NCI-H1417 treated with DMSO at 0.1 percent for 48 hours (cell line): ENCODE measurements around the gene KIF2C.
"Not testable (repeated sequence)": the region's sequence is repeated elsewhere in the genome, so short reads cannot be mapped to it uniquely, and the experiment has no call there.

Source experiments
- DNase-seq: peaks from one replicate; lab custom pipeline; 2025; lab: John Stamatoyannopoulos, UW

KIF2C gene

DNA sequence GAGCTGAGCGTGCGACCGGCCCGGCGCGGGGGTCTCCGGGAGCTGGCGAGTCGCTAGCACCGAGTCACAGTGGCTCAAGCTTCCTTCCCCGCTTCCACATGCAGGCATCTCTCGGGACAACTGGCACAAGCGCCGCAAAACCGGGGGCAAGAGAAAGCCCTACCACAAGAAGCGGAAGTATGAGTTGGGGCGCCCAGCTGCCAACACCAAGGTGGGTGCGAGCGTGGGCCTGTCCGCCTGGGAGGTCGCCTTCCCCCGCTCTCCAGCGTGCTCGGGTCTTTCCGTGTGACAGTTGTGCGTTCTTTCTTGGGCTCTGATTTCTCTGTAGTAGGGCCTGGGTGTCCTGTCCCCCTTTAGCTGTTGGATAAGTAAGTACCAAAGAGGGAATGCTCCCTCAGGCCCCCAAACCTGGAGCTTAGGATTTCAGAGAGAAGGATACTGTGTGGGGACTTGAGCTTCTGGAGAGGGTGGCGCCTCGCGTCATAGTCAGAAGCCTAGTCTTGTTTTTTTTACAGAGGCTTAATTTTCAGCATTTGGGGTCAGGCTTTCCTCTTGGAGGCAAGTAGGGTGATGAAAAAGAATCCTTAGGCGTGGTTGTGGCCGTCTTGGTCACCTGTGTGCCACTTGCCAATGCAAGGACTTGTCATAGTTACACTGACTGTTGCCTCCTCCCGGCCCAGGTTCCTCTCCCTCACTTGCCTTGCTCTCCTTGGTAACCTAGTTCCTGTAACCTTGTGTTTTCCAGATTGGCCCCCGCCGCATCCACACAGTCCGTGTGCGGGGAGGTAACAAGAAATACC is 36.5 kb downstream of the KIF2C start:
- DNase-seq, result no peak

DNA sequence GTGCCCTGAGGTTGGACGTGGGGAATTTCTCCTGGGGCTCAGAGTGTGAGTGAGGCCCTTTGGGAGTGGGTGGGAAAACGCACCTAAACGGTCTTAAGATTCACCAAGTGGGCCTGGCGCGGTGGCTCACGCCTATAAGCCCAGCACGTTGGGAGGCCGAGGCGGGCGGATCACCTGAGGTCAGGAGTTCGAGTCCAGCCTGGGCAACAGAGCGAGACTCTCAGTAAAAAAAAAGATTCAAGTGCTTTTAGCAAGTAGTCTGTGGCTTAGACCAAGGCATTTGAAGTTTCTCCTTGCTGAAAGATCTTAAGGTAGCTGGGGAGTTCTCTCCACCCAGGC is 37.1 kb downstream of the KIF2C start:
- DNase-seq, result no peak

DNA sequence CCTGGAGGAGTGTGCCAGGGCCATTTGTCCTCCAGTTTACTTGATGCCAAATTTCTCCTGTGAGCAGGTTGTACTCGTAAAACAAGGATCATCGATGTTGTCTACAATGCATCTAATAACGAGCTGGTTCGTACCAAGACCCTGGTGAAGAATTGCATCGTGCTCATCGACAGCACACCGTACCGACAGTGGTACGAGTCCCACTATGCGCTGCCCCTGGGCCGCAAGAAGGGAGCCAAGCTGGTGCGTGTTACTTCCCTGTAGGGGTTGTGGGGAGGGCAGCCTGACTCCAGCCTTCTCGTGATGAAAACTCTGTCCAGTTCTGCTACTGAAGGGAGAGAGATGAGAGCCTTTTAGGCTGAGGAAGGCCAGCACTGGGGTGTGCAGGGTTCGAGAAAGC is 37.9 kb downstream of the KIF2C start:
- no peak for DNase-seq

DNA sequence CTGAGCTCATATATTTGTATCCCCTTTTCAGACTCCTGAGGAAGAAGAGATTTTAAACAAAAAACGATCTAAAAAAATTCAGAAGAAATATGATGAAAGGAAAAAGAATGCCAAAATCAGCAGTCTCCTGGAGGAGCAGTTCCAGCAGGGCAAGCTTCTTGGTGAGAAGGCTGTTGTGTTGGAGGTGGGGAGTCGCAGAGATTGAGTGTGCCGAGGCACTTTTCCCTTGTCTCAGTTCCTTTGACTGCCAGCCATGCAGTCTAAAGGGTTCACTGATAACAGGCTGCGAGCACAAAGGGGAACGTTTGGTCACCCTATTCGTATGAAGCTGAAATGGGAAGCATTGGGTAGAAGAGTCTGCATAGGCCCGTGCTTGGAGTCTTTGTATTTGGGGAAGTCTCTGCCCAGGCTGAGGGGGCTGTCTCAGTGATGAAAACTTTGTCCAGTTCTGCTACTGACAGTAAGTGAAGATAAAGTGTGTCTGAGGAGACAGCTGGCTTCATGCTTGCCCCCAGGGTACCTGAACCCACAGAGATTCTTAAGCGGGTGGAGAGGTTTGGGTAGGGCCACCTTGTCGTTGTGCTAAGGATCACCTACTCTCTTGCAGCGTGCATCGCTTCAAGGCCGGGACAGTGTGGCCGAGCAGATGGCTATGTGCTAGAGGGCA is 38.5 kb downstream of the KIF2C start:
- no peak for DNase-seq

DNA sequence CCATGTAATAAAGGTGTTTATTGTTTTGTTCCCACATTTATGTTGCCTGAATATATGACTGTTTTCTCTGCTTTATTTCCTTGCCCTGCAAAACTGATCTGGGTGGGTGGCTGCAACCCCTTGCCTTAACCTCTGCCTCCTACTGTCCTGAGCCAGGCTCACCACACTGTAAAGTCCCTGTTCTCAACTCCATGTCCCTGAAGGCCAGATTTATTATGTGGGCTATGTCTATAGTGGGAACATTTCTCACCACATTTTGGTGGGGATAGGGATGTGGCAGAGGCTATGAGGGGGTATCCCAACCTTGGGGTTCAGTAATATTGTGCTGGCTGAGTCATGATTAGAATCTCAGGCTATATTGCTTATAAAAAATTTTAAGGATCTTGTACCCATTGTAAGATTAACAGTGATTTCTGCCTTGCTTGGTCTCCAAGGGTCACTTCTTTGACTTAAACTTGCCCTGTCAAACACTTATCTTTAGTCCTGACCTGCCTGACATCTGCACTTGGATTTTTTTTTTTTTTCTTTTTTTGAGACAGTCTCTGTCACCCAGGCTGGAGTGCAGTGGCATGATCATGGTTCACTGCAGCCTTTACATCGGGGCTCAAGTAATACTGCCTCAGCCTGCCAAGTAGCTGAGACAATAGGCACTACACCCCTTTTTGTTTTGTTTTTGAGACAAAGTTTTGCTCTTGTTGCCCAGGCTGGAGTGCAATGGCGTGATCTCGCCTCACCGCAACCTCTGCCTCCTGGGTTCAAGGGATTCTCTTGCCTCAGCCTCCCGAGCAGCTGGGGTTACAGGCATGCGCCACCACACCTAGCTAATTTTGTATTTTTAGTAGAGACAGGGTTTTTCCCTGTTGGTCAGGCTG is 39.3 kb downstream of the KIF2C start:
- DNase-seq, result no peak

DNA sequence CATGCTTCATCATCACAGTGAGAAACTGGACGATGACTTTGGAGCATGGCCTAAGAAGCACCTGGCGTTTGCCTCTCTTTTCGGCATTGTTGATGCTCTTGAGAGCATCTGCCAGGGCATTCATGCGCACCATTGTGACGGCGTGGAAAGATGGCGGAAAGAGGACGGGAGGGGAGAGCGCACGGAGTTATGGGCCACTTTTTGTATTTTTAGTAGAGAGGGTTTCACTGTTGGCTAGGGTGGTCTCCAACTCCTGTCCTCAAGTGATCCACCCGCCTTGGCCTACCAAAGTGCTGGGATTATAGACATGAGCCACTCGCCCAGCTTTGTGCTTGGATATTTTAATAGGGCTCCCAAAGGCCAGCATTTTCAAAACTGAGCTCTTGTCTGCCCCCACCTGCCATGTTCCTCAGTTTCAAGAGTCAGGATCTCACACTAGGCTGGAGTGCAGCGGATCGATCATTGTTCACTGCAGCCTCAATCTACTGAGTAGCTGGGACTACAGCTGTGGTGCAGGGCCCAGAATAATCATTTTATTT is 41.0 kb downstream of the KIF2C start:
- DNase-seq, result no peak

DNA sequence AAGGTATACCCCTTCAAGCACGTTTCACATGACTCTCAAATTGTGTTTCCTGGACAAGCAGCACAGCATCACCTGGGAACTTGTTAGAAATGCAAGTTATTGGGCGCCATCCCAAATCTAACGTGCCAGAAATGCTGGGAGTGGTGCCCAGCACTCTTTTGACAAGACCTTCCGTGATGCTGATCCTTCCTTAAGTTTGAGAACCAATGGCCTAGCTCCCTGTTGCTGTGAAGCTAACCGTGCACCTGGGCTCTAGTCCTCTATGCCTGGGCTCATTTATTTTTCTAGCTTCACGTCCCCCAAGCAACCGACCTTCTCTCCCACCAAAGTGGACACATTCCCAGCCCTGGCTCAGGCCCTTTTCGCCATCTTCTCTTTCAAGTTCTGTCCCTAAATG is 44.1 kb downstream of the KIF2C start:
- no peak for DNase-seq

DNA sequence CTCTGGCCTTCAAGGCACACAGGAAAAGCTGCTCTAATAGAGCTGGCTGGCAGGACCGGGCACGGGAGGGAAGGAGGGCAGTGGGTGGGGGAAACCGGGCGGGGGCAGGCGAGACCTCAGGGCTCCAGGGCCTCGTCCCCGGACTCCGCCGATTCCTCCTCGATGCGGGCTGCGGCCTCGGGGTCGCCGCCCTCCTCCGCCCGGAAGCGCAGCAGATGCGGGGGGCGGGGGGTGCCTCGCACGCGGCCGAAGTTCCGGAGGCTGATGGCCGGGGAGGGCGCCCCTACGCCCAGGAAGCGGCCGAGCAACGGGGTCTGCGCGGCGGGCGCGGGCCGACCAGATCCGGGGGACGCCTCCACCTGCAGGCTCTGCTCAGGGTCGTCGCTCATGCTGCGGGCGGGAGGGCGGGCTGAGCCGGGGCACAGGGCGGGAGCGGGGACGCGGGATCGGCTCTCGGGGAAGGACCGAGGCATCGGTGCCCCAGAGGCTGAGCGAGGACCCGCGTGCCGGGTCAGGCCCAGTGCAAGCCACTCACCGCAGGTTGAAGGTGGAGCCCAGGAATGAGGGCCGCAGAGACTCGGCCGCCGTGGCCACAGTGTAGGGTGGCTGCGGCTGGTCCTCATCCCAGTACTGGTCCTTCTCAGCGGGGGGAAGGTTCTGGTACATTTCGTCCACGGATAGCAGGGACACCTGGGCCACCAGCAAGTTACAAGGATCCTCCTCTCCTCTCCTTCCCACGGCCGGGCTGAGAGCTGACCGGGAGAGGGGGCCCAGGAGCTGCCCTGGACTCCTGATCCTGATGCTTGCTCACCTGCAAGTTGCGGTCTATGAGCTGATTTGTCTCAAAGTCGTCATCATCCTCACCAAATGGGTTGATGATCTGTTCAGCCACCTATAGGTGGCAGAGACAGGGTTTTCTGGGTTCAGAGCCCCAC is 44.7 kb downstream of the KIF2C start:
- DNase-seq, result no peak

DNA sequence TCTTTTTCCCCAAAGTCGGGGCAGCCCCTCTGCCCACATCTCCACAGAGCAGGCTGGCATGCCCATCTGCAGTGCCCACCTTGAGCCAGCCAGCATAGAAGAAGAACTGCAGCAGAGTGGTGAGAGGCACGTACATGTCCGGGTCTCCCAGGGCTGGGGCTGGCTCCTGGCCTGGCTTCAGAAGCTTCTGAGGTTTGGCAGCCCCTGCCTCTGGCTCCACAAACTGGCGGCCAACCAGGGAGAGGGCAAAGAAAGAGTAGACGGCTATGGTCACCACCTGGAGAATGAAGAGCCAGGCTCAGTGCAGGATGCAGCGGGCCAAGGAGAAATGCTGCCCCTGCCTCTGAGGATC is 45.4 kb downstream of the KIF2C start:
- DNase-seq, result no peak

DNA sequence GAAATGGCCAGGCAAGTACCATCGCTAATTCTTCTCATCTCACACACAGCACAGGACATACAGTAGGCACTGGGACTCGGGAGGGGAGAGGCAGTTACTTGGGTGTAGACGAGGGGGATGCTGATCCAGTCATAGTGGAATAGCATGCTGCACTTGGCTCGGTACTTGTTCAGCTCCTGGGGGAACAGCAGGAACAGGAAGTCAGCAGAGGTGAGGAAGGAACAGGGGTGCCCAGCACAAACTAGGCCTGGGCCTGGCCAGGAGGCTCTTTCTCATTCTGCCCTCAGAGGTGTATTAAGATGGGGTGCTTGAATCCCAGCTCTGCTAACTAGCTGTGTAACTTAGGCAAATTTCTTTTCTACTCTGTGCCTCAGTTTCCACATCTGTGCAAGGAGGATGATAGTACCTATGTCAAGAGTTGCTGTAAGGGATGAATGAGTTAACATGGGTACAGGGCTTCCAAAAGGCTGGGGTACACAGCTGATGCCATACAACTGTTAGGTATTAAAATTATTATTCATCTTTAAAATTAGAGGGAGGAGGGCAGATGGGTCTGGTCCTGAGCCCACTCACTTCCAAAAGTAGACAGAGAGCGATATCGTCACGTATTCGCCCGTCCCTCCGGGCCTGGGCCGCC is 46.0 kb downstream of the KIF2C start:
- no peak for DNase-seq

DNA sequence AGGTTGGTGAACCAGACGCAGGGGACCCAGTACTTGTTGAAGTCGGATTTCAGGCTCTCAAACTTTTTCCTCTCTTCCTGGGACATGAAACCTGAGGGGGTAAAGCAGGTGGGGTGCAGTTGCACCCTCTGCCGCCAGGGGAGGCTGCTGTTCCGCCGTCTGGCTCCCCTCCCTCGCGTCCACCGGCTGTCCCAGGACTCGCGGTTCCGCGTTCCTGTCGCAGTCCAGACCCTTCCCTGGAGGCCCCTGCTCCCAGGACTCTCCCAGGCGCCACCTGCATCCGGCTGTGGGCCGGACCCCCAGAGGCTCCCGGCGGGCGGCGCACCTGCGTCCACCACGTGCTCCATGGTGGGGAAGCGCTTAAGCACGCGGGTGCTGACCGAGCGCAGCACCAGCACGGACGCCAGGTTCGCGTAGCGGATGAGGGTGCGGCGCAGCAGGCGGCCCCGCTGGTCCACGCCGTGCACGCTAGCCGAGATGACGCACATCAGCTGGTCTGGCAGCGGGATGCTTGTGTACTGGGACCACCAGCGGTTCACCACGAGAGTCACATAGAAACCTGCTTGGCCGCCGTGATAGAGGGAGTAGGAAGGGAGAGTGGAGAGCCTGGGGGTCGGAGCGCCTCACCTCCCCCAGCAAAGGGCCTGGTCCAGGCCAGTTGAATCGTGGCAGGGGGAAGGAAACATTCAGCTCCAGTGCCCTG is 46.7 kb downstream of the KIF2C start:
- no peak for DNase-seq

DNA sequence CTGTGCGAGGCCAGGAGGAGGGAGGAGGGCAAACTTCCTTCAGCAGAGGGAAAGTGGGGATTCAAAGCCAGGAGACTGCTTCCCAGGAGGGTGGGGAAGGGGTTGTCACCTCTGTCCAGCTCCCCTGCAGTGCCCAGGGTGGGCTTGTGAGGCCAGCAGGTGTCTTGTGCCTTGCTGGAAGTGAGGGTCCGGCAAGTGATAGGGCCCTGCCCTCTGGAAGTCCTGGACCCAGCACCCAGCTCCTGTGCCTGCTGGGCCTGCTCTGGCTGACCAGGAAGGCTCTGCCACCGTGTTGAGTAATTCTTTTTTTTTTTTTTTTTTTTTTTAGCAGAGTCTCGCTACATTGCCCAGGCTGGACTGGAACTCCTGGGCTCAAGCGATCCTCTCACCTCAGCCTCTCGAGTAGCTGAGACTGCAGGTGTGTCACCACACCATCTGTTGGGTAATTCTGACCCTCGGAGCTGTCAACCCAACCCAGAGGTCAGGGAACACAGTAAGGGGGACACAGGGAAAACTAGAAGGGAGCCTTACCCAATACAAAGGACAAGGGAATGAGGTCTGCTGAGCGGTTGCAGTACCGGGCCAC is 47.3 kb downstream of the KIF2C start:
- DNase-seq, result no peak

DNA sequence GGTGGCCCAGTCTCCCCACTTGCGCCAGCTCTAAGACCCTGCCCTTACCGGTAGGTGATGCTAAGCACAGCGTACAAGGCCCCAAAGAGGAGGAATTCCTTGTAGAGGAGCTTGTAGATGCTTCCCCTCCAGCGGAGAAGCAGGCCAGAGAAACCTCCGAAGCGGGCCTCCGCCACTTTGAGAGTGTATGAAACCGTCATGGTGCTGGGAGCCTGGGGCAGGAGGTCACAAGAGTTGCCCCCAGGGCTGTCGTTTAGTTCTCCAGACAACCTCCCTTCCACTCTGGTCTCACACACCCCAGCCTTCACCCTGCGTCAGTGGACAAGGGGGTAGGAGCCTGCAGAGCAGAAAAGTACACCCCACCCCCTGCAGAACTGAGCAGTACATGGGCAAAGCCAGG is 47.9 kb downstream of the KIF2C start:
- no peak for DNase-seq

DNA sequence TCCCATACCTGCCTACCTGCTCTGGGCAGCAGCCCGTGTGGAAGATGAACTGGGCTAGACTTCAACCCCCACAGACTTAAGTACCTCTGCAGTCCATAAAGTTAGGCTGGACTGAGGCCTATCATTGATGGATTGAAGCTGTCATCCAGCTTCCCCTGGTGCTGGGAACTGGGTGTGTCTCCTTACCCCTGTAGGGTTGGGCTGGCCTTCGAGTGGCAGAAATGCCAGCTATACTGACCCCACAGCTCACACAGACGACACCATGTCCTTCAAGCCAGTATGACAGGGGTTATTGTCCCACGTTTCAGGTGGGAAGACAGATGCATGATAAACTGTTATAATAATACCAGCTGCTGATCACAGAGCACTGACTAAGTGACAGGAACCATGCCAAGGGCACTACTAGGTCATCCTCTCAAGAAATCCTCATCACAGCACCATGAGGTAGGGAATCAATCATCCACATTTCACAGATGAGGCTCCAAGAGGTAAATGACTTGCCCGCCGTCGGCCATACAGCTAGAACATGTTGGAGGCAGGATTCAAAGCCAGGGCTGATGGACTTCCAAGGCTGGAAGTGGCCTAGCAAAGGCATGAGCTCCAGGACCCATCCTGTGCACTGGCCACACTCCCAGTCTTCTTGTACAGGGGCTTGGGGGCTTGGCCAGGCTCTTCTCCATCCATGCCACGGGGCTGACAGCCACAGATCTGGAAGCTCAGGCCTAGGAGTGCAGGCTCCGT is 48.7 kb downstream of the KIF2C start, which contains the start of gene BEST4:
Gene BEST4 (minus strand): TSS at position 51 of the 741 bp plus-strand sequence. CDS start 465 bp downstream, outside the sequence.
- DNase-seq, result no peak

DNA sequence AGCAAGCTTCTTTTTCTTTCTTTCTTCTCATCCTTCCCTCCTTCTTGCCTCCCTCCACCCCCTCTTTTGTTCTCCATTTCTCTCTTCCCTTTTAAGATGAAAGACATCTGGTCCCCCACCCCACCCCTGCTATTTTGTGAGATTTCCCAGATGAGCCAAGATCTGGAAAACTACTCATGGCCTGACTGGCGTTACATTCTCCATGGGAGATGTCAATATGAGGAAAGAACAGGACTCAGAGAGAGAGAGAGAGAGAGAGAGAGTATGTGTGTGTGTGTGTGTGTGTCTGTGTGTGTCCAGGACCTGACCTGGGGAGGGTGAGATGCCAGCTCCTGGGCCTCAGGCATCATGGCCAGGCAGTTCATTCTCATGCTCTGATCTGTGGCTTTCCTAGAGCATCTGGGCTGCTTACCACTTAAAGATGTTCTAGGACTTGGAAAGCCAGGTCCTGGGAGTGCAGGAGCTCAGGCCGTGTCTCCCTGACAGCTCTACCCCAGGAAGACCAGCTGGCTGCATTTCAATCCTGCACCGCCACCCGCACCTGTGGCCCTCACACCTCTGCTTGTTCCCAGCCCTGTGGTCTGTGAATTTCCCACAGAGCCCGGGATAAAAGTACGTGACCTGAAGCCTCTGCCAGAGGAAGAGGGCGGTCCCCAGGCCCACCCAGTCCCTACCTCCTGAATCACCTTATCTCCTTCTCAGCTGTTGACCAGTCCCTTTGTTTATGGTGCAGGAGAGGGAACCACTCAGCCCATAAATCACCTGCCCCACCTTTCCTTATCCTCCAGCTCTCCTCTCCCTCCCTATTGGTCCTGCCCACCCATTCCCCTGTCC is 51.5 kb downstream of the KIF2C start:
- no peak for DNase-seq

DNA sequence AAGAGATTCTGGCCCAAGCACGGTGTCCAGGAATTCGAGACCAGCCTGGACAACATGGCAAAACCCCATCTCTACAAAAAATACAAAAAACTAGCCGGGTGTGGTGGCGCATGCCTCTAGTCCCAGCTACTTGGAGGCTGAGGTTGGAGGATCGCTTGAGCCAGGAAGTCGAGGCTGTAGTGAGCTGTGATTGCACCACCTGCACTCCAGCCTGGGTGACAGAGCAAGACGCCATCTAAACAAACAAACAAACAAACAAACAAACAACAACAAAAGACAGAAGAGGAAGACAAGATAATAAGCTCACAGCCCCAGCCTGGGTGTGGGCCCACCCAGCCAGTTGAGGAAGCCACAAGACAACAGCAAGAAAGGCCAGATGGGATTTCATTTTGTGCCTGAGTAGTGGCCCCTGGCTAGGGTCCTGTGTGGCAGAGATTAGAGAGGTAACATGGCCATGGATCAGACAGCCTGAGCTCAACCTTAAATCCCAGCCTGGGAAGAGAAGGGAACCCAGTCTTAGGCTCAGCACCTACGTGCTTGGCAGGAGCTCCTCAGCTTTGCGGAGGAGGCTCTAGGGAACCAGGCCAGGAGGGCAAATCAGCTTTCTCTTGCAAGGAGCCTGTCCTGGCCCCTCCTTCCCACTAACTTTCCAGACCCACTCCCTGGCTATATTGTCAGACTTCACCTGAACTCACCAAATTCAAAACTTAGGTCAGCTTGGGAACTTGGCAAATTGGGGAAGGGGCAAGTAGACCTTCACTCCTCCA is 53.3 kb downstream of the KIF2C start:
- DNase-seq, result no peak

DNA sequence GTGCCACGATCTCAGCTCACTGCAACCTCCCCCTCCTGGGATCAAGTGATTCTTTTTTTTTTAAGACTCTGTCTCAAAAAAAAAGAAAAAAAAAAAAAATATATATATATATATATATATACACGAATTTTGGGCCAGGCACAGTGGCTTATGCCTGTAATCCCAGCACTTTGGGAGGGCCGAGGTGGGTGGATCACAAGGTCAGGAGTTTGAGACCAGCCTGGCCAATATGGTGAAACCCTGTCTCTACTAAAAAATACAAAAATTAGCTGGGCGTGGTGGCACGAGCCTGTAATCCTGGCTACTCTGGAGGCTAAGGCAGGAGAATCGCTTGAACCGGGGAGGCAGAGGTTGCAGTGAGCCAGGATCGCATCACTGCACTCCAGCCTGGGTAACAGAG is 58.2 kb downstream of the KIF2C start:
- not testable (repeated sequence) for DNase-seq
